ENCODE data around the gene BHMT2. TPM values are rescaled to one million over a fixed set of nuclear protein-coding genes. Genes with fewer than 3 reads are reported as not detected.

Gene BHMT2
- total RNA-seq, 3 donors from 2014 or later (not counting 1 experiment from before 2014, with no cell fraction given) = not detected

- Mint-ChIP-seq H3K9me3 (no peaks in the 10 kb centered on the region), H3K36me3 (no peaks in the 10 kb centered on the region), H3K27ac (no peak overlapping the region), H3K4me1 (no peaks in the 10 kb centered on the region), H3K27me3 (ENCODE audit: low read depth in 2 of 2) (peaks cover 0 to 4% of the 10 kb centered on the region in 2 donors), H3K4me3 (no peak overlapping the region)
- no peak overlapping the region for H3K4me3 ChIP-seq (ENCODE audit: low read length)
- H3K9me3 ChIP-seq (ENCODE audit: control insufficient read depth, insufficient read depth, low read length) = no peaks in the 10 kb centered on the region
- no peak overlapping the region for H3K27ac ChIP-seq (ENCODE audit: low read length)
- no peak for TF ChIP-seq CTCF (IDR thresholded peaks at IDR 0.05)
- H3K27me3 ChIP-seq (ENCODE audit: control insufficient read depth, insufficient read depth, low read length) = no peaks in the 10 kb centered on the region
- no peak for DNase-seq
- H3K36me3 ChIP-seq (ENCODE audit: control insufficient read depth, insufficient read depth, low read length) = no peaks in the 10 kb centered on the region
- no peak for ATAC-seq
- intact Hi-C loops (cut with micrococcal nuclease) = no loop called here
- WGBS (ENCODE audit: insufficient coverage) = 54% methylated on average over 4 of the region's 4 CpGs
- no peaks in the 10 kb centered on the region for H3K4me1 ChIP-seq (ENCODE audit: control insufficient read depth, insufficient read depth, low read length)
Observed at GRCh38 chr5:79088507-79088906, 18.9 kb downstream of the BHMT2 start.

GRCh38 chr5:79091064-79091463 is 21.5 kb downstream of the BHMT2 start:
- H3K27me3 Mint-ChIP-seq (ENCODE audit: low read depth in 2 of 2) = peaks cover 7% of the 10 kb centered on the region in 2 donors
- no peaks in the 10 kb centered on the region for H3K27me3 ChIP-seq (ENCODE audit: control insufficient read depth, insufficient read depth, low read length)
- no peaks in the 10 kb centered on the region for H3K9me3 ChIP-seq (ENCODE audit: control insufficient read depth, insufficient read depth, low read length)
- DNase-seq = no peak
- WGBS (ENCODE audit: insufficient coverage) = 100% methylated on average over 1 of the region's 3 CpGs
- no peak overlapping the region for H3K27ac ChIP-seq (ENCODE audit: low read length)
- intact Hi-C loops (cut with micrococcal nuclease) = no loop called here
- no peak for TF ChIP-seq CTCF (IDR thresholded peaks at IDR 0.05)
- H3K4me3 Mint-ChIP-seq = no peak overlapping the region
- H3K4me3 ChIP-seq (ENCODE audit: low read length) = no peak overlapping the region
- no peaks in the 10 kb centered on the region for H3K36me3 Mint-ChIP-seq
- H3K4me1 Mint-ChIP-seq = no peaks in the 10 kb centered on the region
- H3K4me1 ChIP-seq (ENCODE audit: control insufficient read depth, insufficient read depth, low read length) = no peaks in the 10 kb centered on the region
- H3K36me3 ChIP-seq (ENCODE audit: control insufficient read depth, insufficient read depth, low read length) = no peaks in the 10 kb centered on the region
- no peak for ATAC-seq
- no peaks in the 10 kb centered on the region for H3K9me3 Mint-ChIP-seq
- no peak overlapping the region for H3K27ac Mint-ChIP-seq

GRCh38 chr5:79093762-79094161 is 24.2 kb downstream of the BHMT2 start:
- H3K4me1 Mint-ChIP-seq = no peaks in the 10 kb centered on the region
- Histone ChIP-seq H3K36me3 (ENCODE audit: control insufficient read depth, insufficient read depth, low read length) (no peaks in the 10 kb centered on the region), H3K4me1 (ENCODE audit: control insufficient read depth, insufficient read depth, low read length) (no peaks in the 10 kb centered on the region), H3K9me3 (ENCODE audit: control insufficient read depth, insufficient read depth, low read length) (no peaks in the 10 kb centered on the region), H3K27me3 (ENCODE audit: control insufficient read depth, insufficient read depth, low read length) (no peaks in the 10 kb centered on the region), H3K27ac (ENCODE audit: low read length) (no peak overlapping the region), H3K4me3 (ENCODE audit: low read length) (no peak overlapping the region)
- no peaks in the 10 kb centered on the region for H3K9me3 Mint-ChIP-seq
- H3K27me3 Mint-ChIP-seq (ENCODE audit: low read depth in 2 of 2) = peaks cover 5 to 7% of the 10 kb centered on the region in 2 donors
- intact Hi-C loops (cut with micrococcal nuclease) = no loop called here
- H3K4me3 Mint-ChIP-seq = no peak overlapping the region
- 77% methylated on average over 3 of the region's 3 CpGs for WGBS (ENCODE audit: insufficient coverage)
- no peaks in the 10 kb centered on the region for H3K36me3 Mint-ChIP-seq
- DNase-seq = no peak
- TF ChIP-seq CTCF (IDR thresholded peaks at IDR 0.05) = no peak
- H3K27ac Mint-ChIP-seq = no peak overlapping the region
- ATAC-seq = no peak

GRCh38 chr5:79105868-79106267 is 36.3 kb downstream of the BHMT2 start:
- Mint-ChIP-seq H3K36me3 (no peaks in the 10 kb centered on the region), H3K27ac (no peak overlapping the region), H3K27me3 (ENCODE audit: low read depth in 2 of 2) (peaks cover 28 to 36% of the 10 kb centered on the region in 2 donors), H3K4me3 (no peak overlapping the region), H3K4me1 (no peaks in the 10 kb centered on the region), H3K9me3 (no peaks in the 10 kb centered on the region)
- Histone ChIP-seq H3K4me3 (ENCODE audit: low read length) (no peak overlapping the region), H3K36me3 (ENCODE audit: control insufficient read depth, insufficient read depth, low read length) (no peaks in the 10 kb centered on the region), H3K9me3 (ENCODE audit: control insufficient read depth, insufficient read depth, low read length) (no peaks in the 10 kb centered on the region), H3K27me3 (ENCODE audit: control insufficient read depth, insufficient read depth, low read length) (peaks cover 3% of the 10 kb centered on the region), H3K4me1 (ENCODE audit: control insufficient read depth, insufficient read depth, low read length) (no peaks in the 10 kb centered on the region), H3K27ac (ENCODE audit: low read length) (no peak overlapping the region)
- DNase-seq (no peak), ATAC-seq (no peak)
- WGBS (ENCODE audit: insufficient coverage) = 90% methylated on average over 2 of the region's 2 CpGs
- intact Hi-C loops (cut with micrococcal nuclease) = no loop called here
- TF ChIP-seq CTCF (IDR thresholded peaks at IDR 0.05) = no peak

All from natural killer cell (primary cell).